Measurements from ENCODE around the gene STK32B.

The STK32B gene

GRCh38 chr4:5126857-5127256 lies 75.6 kb downstream of the STK32B start:
- no peak for TF ChIP-seq CTCF (conservative IDR thresholded peaks at IDR 0.05; ENCODE audit: low read depth, low read length)
- H3K4me3 ChIP-seq (ENCODE audit: low read depth, low read length): no peak overlapping the region
- DNase-seq (ENCODE audit: low read depth): no peak

- DNase-seq (ENCODE audit: low read depth): no peak
- no peak for TF ChIP-seq CTCF (conservative IDR thresholded peaks at IDR 0.05; ENCODE audit: low read depth, low read length)
- H3K4me3 ChIP-seq (ENCODE audit: low read depth, low read length): no peak overlapping the region
These were observed 76.3 kb downstream of the STK32B start for GRCh38 chr4:5127556-5127955.

- no peak for DNase-seq (ENCODE audit: low read depth)
- no peak overlapping the region for H3K4me3 ChIP-seq (ENCODE audit: low read depth, low read length)
- no peak for TF ChIP-seq CTCF (conservative IDR thresholded peaks at IDR 0.05; ENCODE audit: low read depth, low read length)
These were observed 77.3 kb downstream of the STK32B start for GRCh38 chr4:5128569-5128968.

GRCh38 chr4:5133201-5133600 lies 81.9 kb downstream of the STK32B start:
- no peak overlapping the region for H3K4me3 ChIP-seq (ENCODE audit: low read depth, low read length)
- TF ChIP-seq CTCF (conservative IDR thresholded peaks at IDR 0.05; ENCODE audit: low read depth, low read length): no peak
- no peak for DNase-seq (ENCODE audit: low read depth)

GRCh38 chr4:5133933-5134594 lies 82.8 kb downstream of the STK32B start:
- H3K4me3 ChIP-seq (ENCODE audit: low read depth, low read length): no peak overlapping the region
- DNase-seq (ENCODE audit: low read depth): no peak
- TF ChIP-seq CTCF (conservative IDR thresholded peaks at IDR 0.05; ENCODE audit: low read depth, low read length): no peak

- no peak for TF ChIP-seq CTCF (conservative IDR thresholded peaks at IDR 0.05; ENCODE audit: low read depth, low read length)
- H3K4me3 ChIP-seq (ENCODE audit: low read depth, low read length): no peak overlapping the region
- no peak for DNase-seq (ENCODE audit: low read depth)
These were observed 83.3 kb downstream of the STK32B start for GRCh38 chr4:5134620-5135019.

GRCh38 chr4:5137226-5137625 lies 85.9 kb downstream of the STK32B start:
- DNase-seq (ENCODE audit: low read depth): no peak
- no peak for TF ChIP-seq CTCF (conservative IDR thresholded peaks at IDR 0.05; ENCODE audit: low read depth, low read length)
- H3K4me3 ChIP-seq (ENCODE audit: low read depth, low read length): no peak overlapping the region
